ENCODE results near the gene EDIL3. TPM values are rescaled to one million over a fixed set of nuclear protein-coding genes. Genes with fewer than 3 reads are reported as not detected.

The EDIL3 gene, protein sequence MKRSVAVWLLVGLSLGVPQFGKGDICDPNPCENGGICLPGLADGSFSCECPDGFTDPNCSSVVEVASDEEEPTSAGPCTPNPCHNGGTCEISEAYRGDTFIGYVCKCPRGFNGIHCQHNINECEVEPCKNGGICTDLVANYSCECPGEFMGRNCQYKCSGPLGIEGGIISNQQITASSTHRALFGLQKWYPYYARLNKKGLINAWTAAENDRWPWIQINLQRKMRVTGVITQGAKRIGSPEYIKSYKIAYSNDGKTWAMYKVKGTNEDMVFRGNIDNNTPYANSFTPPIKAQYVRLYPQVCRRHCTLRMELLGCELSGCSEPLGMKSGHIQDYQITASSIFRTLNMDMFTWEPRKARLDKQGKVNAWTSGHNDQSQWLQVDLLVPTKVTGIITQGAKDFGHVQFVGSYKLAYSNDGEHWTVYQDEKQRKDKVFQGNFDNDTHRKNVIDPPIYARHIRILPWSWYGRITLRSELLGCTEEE
- total RNA-seq, result 10 to 100 TPM; 29.7 to 39.8 (median 39.6) TPM
- long read RNA-seq, donor 1, full-length matches to known transcripts, result 19 of 26 reads
- long read RNA-seq, donor 1, partial matches to known transcripts, result 2 of 26 reads
- long read RNA-seq, donor 1, other reads (novel, unspliced or antisense), result 5 of 26 reads
- long read RNA-seq, donor 2, partial matches to known transcripts, result 3 of 6 reads
- long read RNA-seq, donor 2, other reads (novel, unspliced or antisense), result 3 of 6 reads

DNA sequence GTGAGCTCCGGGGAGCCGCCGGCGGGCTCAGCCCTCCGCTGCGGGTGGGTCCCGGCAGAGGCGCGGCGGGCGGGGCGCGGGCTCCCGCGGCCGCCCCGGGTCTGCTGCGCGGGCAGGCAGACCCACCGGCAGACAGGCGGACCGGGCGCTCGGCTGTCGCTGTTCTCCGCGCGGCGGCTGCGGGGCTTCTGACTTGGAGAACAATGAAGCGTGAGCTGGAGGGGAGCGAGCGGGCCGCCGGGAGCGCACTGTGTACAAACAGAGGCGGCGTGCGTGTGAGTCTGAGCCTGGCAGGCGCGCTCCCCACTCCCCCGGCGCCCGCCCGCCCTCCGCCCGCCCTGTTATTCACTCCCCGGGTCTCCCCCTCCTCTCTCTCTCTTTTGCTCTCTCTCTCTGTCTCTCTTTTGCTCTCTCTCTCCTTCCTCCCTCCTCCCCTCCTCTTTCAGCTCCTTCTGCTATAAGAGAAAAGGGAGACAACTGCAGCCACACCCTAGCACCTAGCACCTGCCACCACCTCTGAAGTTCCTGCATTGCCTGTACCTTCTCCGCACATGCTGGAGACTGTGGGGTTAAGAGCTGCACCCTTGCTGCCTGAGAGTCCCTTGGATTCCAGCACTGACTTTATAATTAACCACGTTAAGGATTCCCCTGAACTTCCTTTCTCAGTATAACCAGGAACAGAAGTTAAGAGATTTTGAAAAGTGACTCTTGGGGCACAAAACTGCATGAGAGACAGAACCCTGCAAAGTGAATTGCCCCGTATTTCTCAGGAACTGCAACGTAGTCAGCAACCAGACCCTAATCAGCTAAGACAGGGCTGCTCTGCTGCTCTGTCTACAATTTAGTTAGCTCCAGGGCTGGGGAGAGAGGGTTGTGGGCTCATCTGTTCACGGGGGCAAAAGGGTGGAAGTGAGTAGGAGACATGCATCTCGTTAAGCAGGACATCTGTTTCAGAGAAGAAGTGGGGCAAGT is at the start of gene EDIL3:
Gene EDIL3, minus strand, starts transcription at position 277 of the 972 bp plus-strand sequence. CDS start 506 bp downstream, outside the sequence.
- DNase-seq, result peak; percentile 62 to 67 (median 65)
- intact Hi-C loops (cut with DNase I, micrococcal nuclease), result no loop called here
- H3K4me3 ChIP-seq, result peak within 1 kb of the TSS; percentile 69
- no peaks in the 10 kb centered on the region for H3K36me3 ChIP-seq (ENCODE audit: low read depth)
- ATAC-seq, result peak; percentile 54
- H3K4me1 ChIP-seq (ENCODE audit: low read depth), result peaks cover 10% of the 10 kb centered on the region
- TF ChIP-seq, protein P1, sequence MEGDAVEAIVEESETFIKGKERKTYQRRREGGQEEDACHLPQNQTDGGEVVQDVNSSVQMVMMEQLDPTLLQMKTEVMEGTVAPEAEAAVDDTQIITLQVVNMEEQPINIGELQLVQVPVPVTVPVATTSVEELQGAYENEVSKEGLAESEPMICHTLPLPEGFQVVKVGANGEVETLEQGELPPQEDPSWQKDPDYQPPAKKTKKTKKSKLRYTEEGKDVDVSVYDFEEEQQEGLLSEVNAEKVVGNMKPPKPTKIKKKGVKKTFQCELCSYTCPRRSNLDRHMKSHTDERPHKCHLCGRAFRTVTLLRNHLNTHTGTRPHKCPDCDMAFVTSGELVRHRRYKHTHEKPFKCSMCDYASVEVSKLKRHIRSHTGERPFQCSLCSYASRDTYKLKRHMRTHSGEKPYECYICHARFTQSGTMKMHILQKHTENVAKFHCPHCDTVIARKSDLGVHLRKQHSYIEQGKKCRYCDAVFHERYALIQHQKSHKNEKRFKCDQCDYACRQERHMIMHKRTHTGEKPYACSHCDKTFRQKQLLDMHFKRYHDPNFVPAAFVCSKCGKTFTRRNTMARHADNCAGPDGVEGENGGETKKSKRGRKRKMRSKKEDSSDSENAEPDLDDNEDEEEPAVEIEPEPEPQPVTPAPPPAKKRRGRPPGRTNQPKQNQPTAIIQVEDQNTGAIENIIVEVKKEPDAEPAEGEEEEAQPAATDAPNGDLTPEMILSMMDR (IDR thresholded peaks at IDR 0.05), result no peak
- no peaks in the 10 kb centered on the region for H3K9me3 ChIP-seq

DNA sequence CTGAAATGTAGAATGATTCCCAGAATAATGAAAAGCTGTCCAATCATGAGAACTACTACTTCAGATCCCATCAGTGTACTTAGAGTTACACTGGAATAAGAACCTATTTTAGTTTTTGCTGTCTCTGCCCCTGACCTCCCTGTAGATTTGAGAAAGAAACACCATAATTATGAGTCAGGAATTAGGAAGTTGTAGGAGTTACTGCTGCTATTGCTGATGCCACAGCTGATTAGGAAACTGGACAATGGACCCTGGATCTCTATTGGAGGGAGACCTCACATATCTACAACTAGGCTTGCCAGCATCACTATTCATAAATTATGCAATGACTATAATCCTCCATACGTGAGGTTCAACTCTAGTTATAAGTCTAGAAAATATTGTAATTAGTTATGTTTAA is 48.8 kb upstream of the EDIL3 start:
- ATAC-seq, result no peak
- intact Hi-C loops (cut with DNase I, micrococcal nuclease), result no loop called here
- Histone ChIP-seq H3K4me1 (ENCODE audit: low read depth) (no peaks in the 10 kb centered on the region), H3K36me3 (ENCODE audit: low read depth) (no peaks in the 10 kb centered on the region), H3K4me3 (no peak overlapping the region), H3K9me3 (no peaks in the 10 kb centered on the region)
- DNase-seq, result no peak
- TF ChIP-seq, protein P1 (IDR thresholded peaks at IDR 0.05), result no peak

DNA sequence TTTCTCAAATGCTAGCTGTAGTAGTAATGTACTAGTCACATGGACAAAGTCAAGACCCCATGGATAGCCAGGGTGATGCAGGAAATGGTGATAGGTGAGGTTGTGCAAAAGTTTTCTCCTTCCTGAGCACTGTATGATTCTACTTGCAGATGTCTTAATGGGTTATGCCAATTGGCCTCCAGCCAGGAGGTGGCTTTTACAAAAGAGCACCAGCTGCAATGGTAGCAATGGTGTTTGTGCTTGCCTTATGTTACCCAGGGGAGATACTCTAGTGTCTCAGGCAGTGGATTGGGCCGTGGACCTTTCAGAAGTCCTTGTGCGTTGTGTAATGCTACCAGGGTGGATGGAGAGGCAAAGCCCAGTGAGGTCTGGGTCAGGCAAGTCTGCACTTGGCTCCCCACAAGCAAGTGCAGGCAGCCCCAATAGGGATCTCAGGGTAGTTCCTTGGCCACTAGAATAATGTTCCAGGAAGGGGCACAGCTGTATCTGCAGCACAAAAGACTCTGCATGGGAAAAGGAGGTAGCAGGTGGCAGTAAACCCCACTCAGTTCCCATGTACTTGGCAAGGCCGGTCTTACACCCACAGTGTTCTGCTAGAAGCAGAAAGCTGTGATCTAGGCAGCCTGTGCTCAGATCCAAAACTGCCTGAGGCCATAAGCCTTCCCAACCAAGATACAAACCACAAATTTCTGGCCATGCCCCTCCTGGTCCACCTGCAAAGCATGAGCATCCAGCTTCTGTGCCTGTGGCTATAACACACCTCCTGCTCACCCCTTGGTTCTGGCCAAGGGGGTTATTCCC is 46.4 kb upstream of the EDIL3 start:
- TF ChIP-seq, protein P1 (IDR thresholded peaks at IDR 0.05), result no peak
- Histone ChIP-seq H3K4me3 (no peak overlapping the region), H3K36me3 (ENCODE audit: low read depth) (no peaks in the 10 kb centered on the region), H3K9me3 (no peaks in the 10 kb centered on the region), H3K4me1 (ENCODE audit: low read depth) (no peaks in the 10 kb centered on the region)
- DNase-seq (no peak), ATAC-seq (no peak)
- intact Hi-C loops (cut with DNase I, micrococcal nuclease), result no loop called here

DNA sequence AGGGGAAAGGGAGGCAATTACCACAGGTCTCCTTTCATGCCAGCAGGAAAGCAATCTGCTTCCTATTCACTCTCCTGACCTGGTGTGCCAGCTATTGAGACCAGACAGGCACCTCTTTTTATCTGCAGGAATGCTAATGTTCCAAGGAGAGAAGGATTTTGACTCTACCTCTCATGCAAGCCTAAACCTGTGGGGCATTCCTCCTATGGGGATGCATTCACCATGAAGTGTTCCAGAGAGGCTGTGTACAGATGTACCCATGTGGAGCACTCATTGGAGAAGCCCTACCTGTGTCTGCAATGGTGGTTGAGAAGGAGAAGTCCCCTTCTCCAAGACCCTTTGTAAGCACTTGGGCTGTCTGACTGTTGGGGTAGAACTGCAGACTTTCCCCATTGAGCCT is 45.4 kb upstream of the EDIL3 start:
- H3K4me1 ChIP-seq (ENCODE audit: low read depth), result no peaks in the 10 kb centered on the region
- H3K9me3 ChIP-seq, result no peaks in the 10 kb centered on the region
- H3K4me3 ChIP-seq, result no peak overlapping the region
- ATAC-seq (no peak), DNase-seq (no peak)
- intact Hi-C loops (cut with DNase I, micrococcal nuclease), result no loop called here
- TF ChIP-seq, protein P1 (IDR thresholded peaks at IDR 0.05), result no peak
- H3K36me3 ChIP-seq (ENCODE audit: low read depth), result no peaks in the 10 kb centered on the region
